Activated CD4-positive, alpha-beta T cell treated with anti-CD3 and anti-CD28 coated beads for 48 hours (primary cell): ENCODE results near the gene PCGF5.
"Not testable (repeated sequence)": the region's sequence is repeated elsewhere in the genome, so short reads cannot be mapped to it uniquely, and the experiment has no call there.

Experiments
- DNase-seq: peaks from one replicate; pipeline ENCODE4 v3.0.0-alpha.2; 2020

PCGF5 gene

DNA sequence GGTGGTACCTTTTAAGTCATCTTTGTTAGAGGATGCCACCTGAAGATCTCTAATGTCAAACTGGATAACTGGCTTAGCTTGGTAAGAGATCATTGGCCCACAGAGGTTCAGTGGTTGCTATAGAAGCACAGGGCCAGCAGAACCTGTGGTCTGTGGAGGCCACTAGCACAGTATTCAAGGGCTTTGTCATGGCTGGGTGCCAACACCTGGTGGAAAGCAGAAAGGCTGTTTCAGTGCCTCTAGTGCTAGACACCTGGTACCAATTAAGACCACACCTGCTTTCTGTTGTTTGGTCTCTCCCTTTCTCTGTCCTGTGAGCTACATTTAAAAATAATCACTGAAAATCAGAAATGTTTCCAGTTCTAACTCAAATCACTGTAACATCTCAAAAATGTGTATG lies 10.0 kb upstream of the PCGF5 start:
- DNase-seq, result peak; percentile 25

DNA sequence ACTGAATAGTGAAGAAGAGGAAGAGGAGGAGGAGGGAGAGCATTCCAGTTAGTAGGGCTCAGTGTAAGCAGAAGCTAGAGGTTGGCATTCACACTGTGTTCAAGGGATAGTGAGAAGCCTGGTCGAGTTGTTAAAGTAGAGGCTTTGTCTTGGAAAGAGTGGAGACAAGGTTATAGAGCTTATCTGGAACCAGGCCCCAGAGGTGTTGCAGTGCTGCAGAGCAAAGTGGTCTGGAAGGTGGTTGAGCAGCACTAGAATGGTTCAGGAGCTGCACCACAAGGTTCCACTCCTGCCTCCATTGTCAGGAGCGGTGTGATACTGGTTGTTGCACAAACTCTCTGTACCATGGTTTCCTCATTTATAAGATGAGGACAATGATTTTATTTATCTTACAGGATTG lies 8.8 kb upstream of the PCGF5 start:
- no peak for DNase-seq

DNA sequence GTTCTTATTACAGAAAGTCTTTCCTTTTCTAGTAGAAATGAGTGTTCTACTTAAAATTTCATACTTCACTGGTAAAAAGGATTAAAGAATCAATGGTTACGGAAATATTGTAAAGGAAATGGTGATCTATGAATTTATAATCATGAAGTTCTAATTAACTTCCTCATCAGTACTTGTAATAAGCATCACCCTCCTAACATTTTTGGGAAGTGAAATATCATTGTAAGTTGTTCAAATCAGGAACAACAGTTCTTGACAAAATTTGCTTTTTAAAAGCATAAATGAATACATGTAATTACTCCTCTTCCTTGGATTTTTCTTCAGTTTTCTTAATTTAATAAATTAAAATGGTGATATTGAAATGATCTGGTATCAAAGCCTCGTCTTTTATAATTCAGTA lies 5.6 kb upstream of the PCGF5 start:
- no peak for DNase-seq

DNA sequence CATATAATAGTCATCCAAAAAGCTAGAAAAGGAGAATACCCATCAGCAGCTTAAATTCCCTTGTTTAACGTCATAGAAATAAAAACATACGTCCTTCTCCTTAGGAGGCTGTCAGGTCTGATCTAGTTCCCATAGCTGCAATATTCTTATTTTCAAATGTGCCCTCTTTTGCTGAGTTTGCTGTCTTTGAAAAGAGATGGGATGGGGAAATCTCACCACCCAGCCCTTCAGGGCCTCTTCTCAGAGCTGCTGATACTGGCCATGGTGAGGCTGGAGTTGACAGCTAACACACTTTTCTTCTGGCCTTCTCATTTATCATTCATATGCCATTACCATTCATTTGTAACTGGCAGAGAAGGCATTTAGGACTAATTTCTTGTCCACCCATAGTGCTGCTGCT lies 5.1 kb upstream of the PCGF5 start:
- no peak for DNase-seq

DNA sequence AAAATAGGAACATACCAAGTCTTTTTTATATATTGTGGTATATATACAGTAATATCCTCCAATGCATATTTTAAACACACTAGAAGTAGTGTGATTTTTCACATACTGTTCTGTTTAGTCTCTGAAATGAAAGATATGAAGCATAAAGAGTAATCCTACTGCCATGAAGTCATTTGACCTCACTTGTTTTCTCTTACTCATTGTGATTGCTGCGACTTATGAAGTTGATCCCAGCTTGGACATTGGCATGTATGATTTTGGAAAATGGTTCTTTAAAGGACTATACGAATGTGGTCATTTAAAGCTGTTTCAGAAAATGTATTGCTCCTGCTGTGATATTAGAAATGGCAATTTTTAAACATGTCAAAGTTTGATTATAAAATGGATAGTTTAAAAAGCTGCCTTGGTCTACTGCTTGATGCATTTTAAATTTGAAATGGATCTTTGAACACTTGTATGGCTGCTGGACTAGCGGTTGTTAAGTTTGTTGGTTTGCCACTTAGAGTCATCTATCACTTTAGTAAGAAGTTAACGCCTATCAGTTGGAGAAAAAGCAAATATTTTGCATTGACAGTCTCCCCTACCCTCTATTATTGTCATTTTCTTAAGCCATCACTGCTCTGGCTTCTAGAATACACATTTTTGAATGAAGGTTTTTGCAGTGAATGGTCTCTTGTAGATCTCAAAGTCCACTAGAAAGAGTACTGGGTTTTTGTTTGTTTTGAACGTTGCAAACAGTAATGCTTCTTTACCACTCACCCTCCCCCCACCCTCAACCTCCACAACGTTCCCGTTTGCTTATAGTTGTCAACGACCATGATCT lies 881 bp upstream of the PCGF5 start:
- no peak for DNase-seq

DNA sequence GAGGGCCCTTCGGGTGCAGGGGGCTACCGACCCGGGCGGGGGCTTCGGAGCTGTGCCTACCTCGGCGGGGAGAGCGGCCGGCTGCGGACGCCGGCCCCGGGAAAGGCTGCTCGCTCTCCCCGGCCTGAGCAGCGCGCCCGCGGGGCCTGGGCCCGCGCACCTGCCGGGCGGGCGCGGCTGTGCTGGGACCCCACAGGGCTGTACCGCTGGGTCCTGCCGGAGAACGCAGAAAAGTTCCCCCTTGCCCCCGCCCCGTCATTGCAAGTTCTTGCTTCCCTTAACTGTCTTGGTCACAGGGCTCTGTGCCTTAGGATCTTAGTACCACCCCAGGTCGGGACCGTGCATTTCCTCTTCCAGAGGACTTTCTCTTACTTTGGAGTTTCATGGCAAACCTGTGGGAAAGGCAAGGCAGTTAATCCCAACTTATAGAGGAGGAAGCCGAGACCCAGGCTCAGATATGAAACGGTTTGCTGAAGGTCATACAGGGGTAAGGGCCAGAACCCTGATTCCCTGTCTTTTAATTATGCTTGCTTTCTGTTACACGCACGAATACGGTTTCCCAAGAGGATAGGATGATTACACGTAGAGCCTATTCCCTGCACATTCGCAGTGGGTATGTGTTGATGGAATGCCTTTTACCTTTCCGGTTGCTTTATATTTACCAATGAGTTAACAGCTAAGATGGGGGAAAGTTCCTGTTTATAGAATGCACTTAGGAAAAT lies 652 bp downstream of the PCGF5 start:
- DNase-seq, result peak; percentile 44

DNA sequence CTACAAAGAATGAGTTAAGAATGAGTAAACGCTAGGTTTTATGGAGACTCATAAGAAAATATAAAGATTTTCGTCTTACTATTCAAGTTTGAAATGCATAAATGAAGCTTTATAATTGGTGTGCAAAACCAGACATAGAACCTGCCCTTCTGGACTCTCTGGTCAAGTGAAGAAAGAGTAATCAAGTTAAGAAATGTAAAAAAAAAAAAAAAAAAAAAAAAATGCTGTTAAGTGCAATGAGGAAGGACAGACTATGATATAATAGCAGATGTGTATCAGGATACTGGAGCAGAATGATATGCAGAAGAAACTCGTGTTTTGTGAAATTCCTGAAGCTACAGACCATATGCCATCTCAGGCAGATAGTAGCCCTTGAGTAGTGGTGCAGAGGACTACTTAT lies 5.6 kb downstream of the PCGF5 start:
- DNase-seq, result no peak

DNA sequence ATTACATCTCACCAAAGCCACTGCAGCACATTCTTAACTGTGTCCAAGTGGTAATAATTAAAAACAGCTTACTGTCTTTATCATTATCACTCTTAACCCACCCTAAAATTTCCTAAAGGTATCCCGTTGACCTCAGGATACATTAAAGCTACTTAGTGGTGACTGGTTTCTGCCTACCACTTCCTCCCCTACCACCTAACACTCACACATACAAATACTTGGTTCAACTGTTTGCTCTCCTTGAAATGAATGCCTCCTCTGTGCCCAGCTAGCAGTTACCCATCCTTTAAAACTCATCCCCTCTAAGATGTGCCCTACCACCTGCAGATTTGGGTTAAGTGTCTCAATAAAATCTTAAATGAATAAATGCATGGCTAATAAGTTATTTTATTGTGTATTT lies 7.1 kb downstream of the PCGF5 start:
- no peak for DNase-seq

DNA sequence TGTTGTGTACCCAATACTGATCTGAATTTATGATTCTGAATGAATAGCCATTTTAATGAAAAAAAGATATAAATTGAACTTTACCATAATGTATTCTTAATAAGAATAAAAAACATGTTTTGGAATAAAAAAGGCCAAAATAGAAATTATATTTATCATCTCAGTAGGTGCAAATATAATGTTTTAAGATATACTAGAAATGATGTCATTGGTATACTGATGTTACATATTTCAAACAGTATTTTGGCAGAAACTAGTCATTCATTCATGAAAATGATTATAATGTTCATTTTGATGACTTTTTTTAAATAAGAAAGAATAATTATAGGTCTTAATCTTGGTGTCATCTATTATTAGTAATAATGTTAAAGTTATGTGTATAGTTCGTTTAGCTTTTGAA lies 9.2 kb downstream of the PCGF5 start:
- no peak for DNase-seq

DNA sequence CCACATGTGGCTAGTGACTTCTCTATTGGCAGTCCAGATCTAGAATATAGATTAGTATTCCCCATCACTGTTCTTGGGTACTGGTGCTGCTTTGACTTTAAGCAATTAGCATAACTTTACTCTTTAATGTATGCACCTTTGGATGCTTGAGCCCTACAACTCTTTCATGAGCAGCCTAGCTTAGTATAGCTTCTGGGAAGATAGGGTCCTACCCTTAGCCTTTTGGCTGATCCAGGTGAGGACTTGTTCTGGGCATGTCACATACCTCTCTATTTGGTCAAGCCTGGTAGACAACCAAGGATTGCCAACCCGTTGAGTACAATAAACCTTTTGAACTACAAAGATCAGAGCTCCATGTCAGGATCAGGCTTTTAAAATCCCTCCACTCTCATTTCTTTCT lies 17.7 kb downstream of the PCGF5 start:
- no peak for DNase-seq

DNA sequence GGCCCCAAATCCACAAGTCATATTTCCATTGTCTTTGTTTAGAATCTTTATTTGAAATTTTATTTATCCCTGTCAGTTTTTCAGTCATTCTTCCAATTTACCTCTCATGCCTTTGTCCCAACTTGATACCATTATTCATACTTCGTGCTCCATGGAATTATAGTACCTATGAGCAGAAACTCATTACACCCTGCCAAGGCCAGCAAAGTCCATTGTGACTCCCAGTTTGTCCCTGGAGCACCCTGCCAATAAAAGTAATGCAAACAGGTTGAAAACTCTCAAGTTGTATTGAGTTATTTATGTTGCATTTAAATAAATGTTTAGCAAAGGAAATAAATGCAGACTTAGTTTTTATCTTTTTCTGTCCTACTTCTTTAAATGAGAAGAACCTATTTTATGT lies 19.3 kb downstream of the PCGF5 start:
- no peak for DNase-seq

DNA sequence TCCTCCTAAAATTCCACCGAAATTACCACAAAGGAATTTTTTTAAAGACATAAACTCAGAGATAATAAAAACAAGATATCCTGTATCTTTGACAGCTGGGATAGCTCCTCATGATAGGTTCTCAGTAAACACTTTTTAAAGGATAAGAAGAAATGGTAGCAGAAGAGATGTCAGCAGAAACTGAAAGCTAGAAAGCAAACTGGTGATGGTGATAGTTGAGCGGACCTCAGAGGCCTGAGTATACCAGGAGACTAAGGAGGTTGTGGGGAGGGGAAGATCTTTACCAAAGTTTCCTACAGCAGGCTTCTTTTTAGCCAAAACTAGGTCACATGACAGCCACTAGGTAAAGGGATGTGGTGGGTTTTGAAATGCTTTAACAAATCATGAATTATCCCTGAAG lies 22.5 kb downstream of the PCGF5 start:
- DNase-seq, result no peak

DNA sequence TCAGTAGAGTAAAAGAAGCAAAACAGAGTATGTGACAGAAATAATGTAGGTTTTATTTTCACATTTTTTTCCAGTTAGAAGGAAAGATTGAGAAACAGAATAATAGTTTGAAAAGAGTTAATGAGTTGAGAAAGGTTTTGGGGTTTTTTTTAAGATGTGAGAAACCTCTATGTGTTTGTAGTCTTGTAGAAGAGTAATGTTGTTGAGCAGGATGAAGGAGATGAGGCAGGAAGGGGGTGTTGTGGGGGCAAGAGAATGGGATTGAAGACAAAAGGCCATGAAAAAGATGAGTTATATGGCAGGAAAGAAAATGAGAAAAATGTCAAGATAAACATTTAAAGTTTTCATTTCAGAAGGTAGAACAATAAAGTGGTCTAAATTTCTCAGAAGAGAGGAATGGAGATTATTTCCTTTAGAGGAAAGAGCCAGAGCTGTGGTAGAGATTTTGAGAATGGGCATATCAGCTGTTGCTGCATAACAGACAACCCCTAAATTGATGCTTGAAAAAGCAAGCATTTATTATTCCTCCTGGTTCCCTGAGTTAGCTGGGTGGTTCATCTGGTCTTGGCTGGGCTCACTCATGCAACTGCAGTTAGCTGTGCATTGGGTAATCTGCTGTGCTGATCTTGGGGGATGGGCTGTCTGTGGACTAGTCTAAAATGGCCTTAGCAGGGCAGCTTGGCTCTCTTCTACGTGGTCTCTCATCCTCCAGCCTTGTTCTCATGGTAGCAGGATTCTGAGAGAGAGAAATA lies 27.1 kb downstream of the PCGF5 start:
- no peak for DNase-seq

DNA sequence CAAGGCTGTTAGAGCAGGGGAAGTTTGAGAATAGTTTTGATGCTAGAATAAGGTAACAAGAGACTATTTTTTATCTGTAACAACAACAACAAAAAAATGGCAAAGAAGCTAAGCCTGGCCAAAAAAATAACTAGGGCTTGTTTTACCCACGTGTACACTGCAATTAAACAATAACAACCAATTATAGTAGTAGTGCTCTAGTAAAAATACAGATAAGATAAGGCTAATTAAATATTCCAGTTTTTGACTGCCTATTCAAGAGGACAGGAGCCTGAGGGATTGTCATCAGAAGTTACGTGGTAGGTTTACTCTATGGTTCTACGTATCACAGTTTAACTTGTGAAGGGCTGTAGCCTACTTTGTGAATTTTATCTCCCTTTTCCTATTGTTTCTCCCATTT lies 29.2 kb downstream of the PCGF5 start:
- no peak for DNase-seq

DNA sequence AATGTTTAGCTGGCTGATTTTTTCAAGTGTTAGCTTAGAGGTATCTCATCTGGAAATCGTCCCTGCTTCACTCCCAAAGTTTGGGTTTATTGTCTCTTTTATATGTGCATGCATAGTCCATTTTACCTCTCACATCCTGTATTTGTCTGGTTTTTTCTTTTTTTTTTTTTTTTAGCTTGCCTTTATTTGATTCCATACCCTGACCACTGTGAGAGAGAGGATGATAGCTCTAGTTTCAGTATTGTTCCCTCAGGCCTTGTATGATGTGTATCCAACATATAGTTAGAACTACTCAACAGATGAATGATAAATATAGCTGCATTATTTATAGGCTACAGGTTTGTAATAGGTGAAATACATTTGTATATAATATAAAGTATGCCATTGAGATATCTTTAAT lies 29.9 kb downstream of the PCGF5 start:
- DNase-seq, result no peak

DNA sequence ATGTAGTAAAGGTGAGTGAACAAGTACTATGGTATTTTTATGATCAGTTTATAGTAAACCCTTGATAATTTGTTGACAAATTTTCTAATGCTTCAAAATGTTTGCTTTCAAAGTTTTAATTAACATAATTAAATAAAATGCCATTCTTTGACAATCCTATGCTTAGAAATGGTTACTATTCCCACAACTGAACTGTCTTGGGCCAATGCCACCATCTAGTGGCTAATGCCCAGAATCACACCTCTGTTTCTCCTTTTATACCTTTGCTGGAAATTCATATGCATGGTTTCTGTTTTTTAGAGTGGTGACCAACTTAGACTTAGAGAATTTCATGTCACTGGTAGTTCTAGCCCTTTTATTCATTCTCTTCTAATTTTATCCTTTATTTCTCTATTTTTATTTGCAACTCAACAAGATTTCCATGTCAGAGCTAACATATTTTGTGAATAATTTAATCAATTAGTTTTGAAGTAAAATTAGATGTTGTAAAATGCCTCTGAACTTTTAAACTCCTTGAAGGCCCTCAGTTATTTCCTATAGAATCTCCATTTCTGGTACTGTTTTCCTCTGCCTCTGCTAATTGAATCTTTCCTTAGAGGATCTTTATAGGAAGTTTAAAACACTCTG lies 31.1 kb downstream of the PCGF5 start:
- peak; percentile 46 for DNase-seq

DNA sequence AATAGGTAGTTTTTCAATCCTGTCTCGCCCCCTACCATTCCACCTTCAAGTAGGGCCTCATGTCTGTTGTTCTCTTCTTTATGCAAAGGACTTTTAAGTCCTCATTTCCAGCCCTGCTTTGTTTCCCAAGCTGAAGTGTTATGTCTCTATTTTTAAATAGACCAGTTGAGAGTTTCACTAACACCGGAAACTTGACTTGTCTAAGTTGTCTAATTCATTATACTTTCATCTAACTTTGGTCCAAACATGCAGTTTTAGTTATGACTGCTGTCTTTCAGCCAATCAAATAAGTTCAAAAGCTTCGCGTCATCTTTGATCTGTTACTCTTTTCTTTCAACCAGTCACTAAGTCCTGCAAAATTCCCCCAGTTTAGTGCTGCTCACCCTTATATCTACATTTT lies 32.8 kb downstream of the PCGF5 start:
- no peak for DNase-seq

DNA sequence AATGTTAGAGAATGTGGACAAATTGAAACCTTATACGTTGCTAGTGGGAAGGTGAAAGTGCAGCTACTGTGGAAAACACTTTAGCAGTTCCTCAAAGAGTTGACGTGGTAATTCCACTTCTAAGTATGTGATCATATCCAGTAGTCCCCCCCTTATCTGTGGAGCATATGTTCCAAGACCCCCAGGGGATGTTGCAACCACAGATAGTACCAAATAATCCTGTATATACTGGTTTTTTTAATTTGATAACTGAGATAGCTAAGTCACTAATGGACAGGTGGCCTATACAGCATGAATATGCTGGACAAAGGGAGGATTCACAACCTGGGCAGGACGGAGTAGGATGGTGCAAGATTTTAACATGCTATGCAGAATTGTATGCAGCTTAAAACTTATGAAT lies 36.8 kb downstream of the PCGF5 start:
- no peak for DNase-seq

DNA sequence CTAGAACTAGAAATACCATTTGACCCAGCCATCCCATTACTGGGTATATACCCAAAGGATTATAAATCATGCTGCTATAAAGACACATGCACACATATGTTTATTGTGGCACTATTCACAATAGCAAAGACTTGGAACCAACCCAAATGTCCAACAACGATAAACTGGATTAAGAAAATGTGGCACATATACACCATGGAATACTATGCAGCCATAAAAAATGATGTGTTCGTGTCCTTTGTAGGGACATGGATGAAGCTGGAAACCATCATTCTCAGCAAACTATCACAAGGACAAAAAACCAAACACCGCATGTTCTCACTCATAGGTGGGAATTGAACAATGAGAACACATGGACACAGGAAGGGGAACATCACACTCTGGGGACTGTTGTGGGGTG lies 40.0 kb downstream of the PCGF5 start:
- not testable (repeated sequence) for DNase-seq

DNA sequence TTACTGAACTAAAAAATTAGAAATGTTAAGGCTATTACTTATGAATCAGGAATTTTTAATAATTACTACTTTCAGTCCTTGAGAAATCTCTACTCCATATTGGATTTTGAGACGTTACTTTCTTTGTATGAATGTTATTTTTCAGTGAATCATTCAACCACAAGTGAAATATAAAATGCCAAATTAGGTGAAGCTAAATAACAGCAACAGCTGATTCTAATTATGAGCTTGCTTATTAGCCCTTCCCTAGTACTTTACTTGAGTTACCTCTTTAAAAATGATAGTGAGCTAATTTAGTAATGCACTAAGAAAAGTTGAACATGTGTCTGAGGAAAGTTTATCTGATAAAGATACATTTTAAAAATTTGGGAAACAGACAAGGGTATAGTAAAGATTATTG lies 51.4 kb downstream of the PCGF5 start:
- DNase-seq, result no peak

DNA sequence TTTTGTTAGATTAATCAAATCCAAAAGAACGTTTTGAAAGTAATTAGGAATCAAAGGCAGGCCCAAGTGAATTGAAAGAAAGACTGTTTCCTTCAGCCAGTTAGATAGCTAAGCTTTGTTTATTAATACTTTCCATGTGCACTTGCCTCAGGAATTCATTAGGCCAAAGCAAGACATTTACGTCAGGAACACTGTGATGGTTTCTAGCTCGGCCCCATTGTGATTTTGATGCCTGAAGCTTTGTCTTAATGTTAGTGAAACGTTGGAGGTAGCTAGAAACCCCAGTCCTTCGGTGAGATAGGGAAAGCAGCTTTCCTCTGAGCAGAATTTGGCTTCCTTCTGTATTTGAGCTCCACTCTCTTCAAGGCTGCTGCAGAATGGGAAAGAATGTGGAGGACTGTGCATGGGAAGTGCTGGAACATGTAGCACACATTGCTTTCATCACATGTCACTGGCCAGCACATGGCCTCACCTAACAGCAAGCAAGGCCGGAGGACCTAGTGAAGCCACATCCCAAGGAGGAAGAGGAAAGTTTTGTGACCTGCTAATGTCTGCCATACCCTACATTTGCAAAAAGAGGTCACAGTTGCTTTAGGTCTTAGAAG lies 64.1 kb downstream of the PCGF5 start:
- no peak for DNase-seq

DNA sequence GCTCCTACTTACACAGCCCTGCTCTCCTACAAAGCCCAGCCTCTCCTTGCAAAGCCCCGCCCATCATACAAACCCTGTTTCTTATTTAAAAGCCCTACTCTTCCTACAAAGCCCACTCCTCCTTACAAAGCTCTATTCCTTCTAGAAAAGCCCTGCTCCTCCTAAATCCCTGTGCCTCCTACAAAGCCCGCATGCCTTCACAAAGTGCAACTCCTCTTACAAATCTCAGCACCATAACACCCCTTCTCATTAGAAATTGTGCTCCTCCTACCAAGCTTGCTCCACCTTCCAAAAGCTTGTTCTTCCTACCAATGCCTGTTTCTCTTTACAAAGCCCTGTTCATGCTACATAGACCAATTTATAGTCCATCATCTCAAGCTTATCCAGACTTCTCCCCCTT lies 66.1 kb downstream of the PCGF5 start:
- DNase-seq, result no peak

DNA sequence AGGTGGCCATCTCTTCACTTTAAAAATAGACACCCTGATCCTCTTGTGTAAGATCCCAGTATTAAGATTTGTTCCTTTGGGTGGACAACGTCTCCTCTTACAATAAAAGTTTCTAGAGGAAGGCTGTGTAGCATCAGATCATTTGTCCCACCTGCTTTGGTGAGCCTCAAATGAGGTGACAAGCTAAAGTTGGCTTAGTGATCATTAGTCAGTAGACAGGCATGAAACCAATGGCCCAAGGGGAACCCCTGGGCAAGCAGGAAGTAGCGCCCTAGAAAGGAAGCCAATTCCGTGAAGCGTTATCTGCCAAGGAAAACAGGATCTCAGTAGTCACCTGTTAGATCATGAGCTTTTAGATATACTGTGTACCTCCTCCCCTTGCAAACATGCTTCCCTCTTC lies 66.8 kb downstream of the PCGF5 start:
- DNase-seq, result no peak
